Mesenchymal stem cell (in vitro differentiated cells and primary cell): Measurements from ENCODE around the gene CALM1.

Experiments used
- DNase-seq: peaks from one replicate; pipeline ENCODE4 v3.0.0-alpha.2; 2013
- H2AFZ ChIP-seq: one replicate; pipeline ENCODE4 v1.6.1; 2013; ENCODE audit warnings: low read depth, mild to moderate bottlenecking, control low read depth, inconsistent platforms, low read length, moderate library complexity
- H2AK5ac ChIP-seq: 2 replicates; pipeline ENCODE4 v1.6.1; 2013; ENCODE audit warnings: low read length, moderate library complexity, mild to moderate bottlenecking, inconsistent platforms; ENCODE audit not compliant: severe bottlenecking
- H2BK120ac ChIP-seq: one replicate; pipeline ENCODE4 v1.6.1; 2013; ENCODE audit warnings: low read depth, mild to moderate bottlenecking, inconsistent platforms, low read length, moderate library complexity
- H2BK12ac ChIP-seq, 2 experiments: one replicate each; pipeline ENCODE4 v1.6.1; 2013; ENCODE audit warnings: inconsistent platforms in 2 of 2, low read length in 2 of 2, mild to moderate bottlenecking in 2 of 2, moderate library complexity in 2 of 2, control low read depth in 1 of 2
- H2BK15ac ChIP-seq: one replicate; pipeline ENCODE4 v1.6.1; 2013; ENCODE audit warnings: mild to moderate bottlenecking, low read depth, inconsistent platforms; ENCODE audit not compliant: poor library complexity, severe bottlenecking
- H2BK5ac ChIP-seq: 2 replicates; pipeline ENCODE4 v1.6.1; 2013; ENCODE audit warnings: low read depth, mild to moderate bottlenecking, low read length, control low read depth, inconsistent platforms; ENCODE audit not compliant: poor library complexity, severe bottlenecking
- H3K14ac ChIP-seq, 2 experiments: one replicate each; pipeline ENCODE4 v1.6.1; 2013; ENCODE audit warnings: inconsistent platforms in 2 of 2, low read length in 2 of 2, control low read depth in 1 of 2, mild to moderate bottlenecking in 1 of 2, moderate library complexity in 1 of 2
- H3K18ac ChIP-seq, 2 experiments: one replicate each; pipeline ENCODE4 v1.6.1; 2013; ENCODE audit warnings: inconsistent platforms in 2 of 2, low read length in 2 of 2, control low read depth in 1 of 2, low read depth in 1 of 2, mild to moderate bottlenecking in 1 of 2
- H3K23ac ChIP-seq, 2 experiments: one replicate each; pipeline ENCODE4 v1.6.1; 2013; ENCODE audit warnings: inconsistent platforms in 2 of 2, low read length in 2 of 2, mild to moderate bottlenecking in 2 of 2, moderate library complexity in 2 of 2, control low read depth in 1 of 2
- H3K27ac ChIP-seq: 2 replicates; pipeline ENCODE4 v1.5.1; 2013; ENCODE audit warnings: mild to moderate bottlenecking, moderate library complexity, low read length, control low read depth, inconsistent platforms; ENCODE audit not compliant: poor library complexity, severe bottlenecking
- H3K27me3 ChIP-seq, 2 experiments: 2 replicates each; pipeline versions ENCODE4 v1.6.1 to v1.7.0; 2013; ENCODE audit warnings: low read length in 2 of 2, mild to moderate bottlenecking in 2 of 2, moderate library complexity in 2 of 2, control low read depth in 1 of 2, inconsistent platforms in 1 of 2; ENCODE audit not compliant: control insufficient read depth in 1 of 2, insufficient read depth in 1 of 2
- H3K36me3 ChIP-seq, 2 experiments: 2 replicates each; pipeline versions ENCODE4 v1.6.1 to v1.7.0; 2013; ENCODE audit warnings: low read length in 2 of 2, control low read depth in 1 of 2, inconsistent platforms in 1 of 2, low read depth in 1 of 2, mild to moderate bottlenecking in 1 of 2; ENCODE audit not compliant: insufficient read depth in 2 of 2, control insufficient read depth in 1 of 2
- H3K4ac ChIP-seq, 2 experiments: one replicate each; pipeline ENCODE4 v1.6.1; 2013; ENCODE audit warnings: inconsistent platforms in 2 of 2, low read length in 2 of 2, mild to moderate bottlenecking in 2 of 2, moderate library complexity in 2 of 2, control low read depth in 1 of 2, low read depth in 1 of 2
- H3K4me1 ChIP-seq: 2 replicates; pipeline ENCODE4 v1.6.1; 2013; ENCODE audit warnings: low read depth, low read length, control low read depth; ENCODE audit not compliant: control insufficient read depth, insufficient read depth
- H3K4me2 ChIP-seq: 2 replicates; pipeline ENCODE4 v1.6.1; 2013; ENCODE audit warnings: low read length, mild to moderate bottlenecking, inconsistent platforms; ENCODE audit not compliant: poor library complexity, severe bottlenecking
- H3K4me3 ChIP-seq, 2 experiments: 2 replicates each; pipeline versions ENCODE4 v1.5.1 to v1.7.0; 2013; ENCODE audit warnings: low read length in 2 of 2, mild to moderate bottlenecking in 2 of 2, control low read depth in 1 of 2, low read depth in 1 of 2; ENCODE audit not compliant: insufficient read depth in 1 of 2
- H3K79me1 ChIP-seq: replicated peaks from 2 replicates; pipeline ENCODE4 v1.6.1; 2013; ENCODE audit warnings: mild to moderate bottlenecking, control low read depth, low read length, inconsistent platforms; ENCODE audit not compliant: poor library complexity, severe bottlenecking
- H3K9ac ChIP-seq: 2 replicates; pipeline ENCODE4 v1.7.0; 2013; ENCODE audit warnings: mild to moderate bottlenecking, low read length, moderate library complexity
- H3K9me3 ChIP-seq: 2 replicates; pipeline ENCODE4 v1.7.0; 2013; ENCODE audit warnings: mild to moderate bottlenecking, low read length; ENCODE audit not compliant: control insufficient read depth
- H4K8ac ChIP-seq: one replicate; pipeline ENCODE4 v1.6.1; 2013; ENCODE audit warnings: inconsistent platforms, mild to moderate bottlenecking, low read length, moderate library complexity
- H4K91ac ChIP-seq: one replicate; pipeline ENCODE4 v1.6.1; 2013; ENCODE audit warnings: mild to moderate bottlenecking, low read length, inconsistent platforms
- WGBS: methylation state at CpG from one replicate; pipeline ENCODE4 v1.1.7; 2013; ENCODE audit warnings: mixed read lengths; 5-methylcytosine and 5-hydroxymethylcytosine counted together

CALM1 gene

GRCh38 chr14:90423166-90423565 lies 26.3 kb downstream of the CALM1 start:
- 90% methylated on average over 12 of the region's 13 CpGs for WGBS
- Histone ChIP-seq H3K14ac (no peak overlapping the region), H2BK5ac (no peak overlapping the region), H2BK12ac (no peak overlapping the region), H4K8ac (no peak overlapping the region), H3K9ac (no peak overlapping the region), H3K36me3 (no peaks in the 10 kb centered on the region), H3K18ac (no peak overlapping the region), H2AFZ (no peak overlapping the region), H3K79me1 (no peaks in the 10 kb centered on the region), H3K4me3 (no peak overlapping the region), H3K27me3 (peaks cover 0 to 7% of the 10 kb centered on the region in 2 experiments), H2AK5ac (no peak overlapping the region), H3K4me2 (no peak overlapping the region), H2BK15ac (no peak overlapping the region), H3K4ac (no peak overlapping the region), H3K23ac (no peak overlapping the region), H3K4me1 (peaks cover 5% of the 10 kb centered on the region), H3K9me3 (no peaks in the 10 kb centered on the region), H4K91ac (no peak overlapping the region), H2BK120ac (no peak overlapping the region), H3K27ac (no peak overlapping the region)
- no peak for DNase-seq

GRCh38 chr14:90424075-90424474 lies 27.2 kb downstream of the CALM1 start:
- no peak overlapping the region for H4K8ac ChIP-seq
- H3K23ac ChIP-seq: no peak overlapping the region
- H3K4me2 ChIP-seq: no peak overlapping the region
- peaks cover 0 to 11% of the 10 kb centered on the region in 2 experiments for H3K27me3 ChIP-seq
- no peak overlapping the region for H2BK5ac ChIP-seq
- DNase-seq: no peak
- no peak overlapping the region for H2AK5ac ChIP-seq
- H3K9me3 ChIP-seq: no peaks in the 10 kb centered on the region
- no peak overlapping the region for H2AFZ ChIP-seq
- H3K4me3 ChIP-seq: no peak overlapping the region
- no peak overlapping the region for H3K14ac ChIP-seq
- no peak overlapping the region for H2BK120ac ChIP-seq
- no peak overlapping the region for H4K91ac ChIP-seq
- no peak overlapping the region for H2BK15ac ChIP-seq
- H2BK12ac ChIP-seq: no peak overlapping the region
- H3K36me3 ChIP-seq: no peaks in the 10 kb centered on the region
- 91% methylated on average over 6 of the region's 6 CpGs for WGBS
- H3K18ac ChIP-seq: no peak overlapping the region
- H3K4me1 ChIP-seq: peaks cover 3% of the 10 kb centered on the region
- no peaks in the 10 kb centered on the region for H3K79me1 ChIP-seq
- no peak overlapping the region for H3K27ac ChIP-seq
- H3K4ac ChIP-seq: no peak overlapping the region
- H3K9ac ChIP-seq: no peak overlapping the region

- H3K27me3 ChIP-seq: peaks cover 0 to 17% of the 10 kb centered on the region in 2 experiments
- no peak overlapping the region for H3K23ac ChIP-seq
- no peak overlapping the region for H2BK120ac ChIP-seq
- no peak overlapping the region for H3K4me3 ChIP-seq
- 84% methylated on average over 16 of the region's 17 CpGs for WGBS
- no peak overlapping the region for H4K91ac ChIP-seq
- no peaks in the 10 kb centered on the region for H3K36me3 ChIP-seq
- peaks cover 2% of the 10 kb centered on the region for H3K4me1 ChIP-seq
- H3K9ac ChIP-seq: no peak overlapping the region
- H3K27ac ChIP-seq: no peak overlapping the region
- no peaks in the 10 kb centered on the region for H3K9me3 ChIP-seq
- no peak overlapping the region for H2BK5ac ChIP-seq
- no peak overlapping the region for H2AFZ ChIP-seq
- no peaks in the 10 kb centered on the region for H3K79me1 ChIP-seq
- H3K4ac ChIP-seq: no peak overlapping the region
- no peak overlapping the region for H3K18ac ChIP-seq
- H2BK12ac ChIP-seq: no peak overlapping the region
- no peak overlapping the region for H4K8ac ChIP-seq
- no peak overlapping the region for H2AK5ac ChIP-seq
- H3K4me2 ChIP-seq: no peak overlapping the region
- DNase-seq: no peak
- no peak overlapping the region for H3K14ac ChIP-seq
- H2BK15ac ChIP-seq: no peak overlapping the region
These were observed 28.0 kb downstream of the CALM1 start for GRCh38 chr14:90424686-90425372.

DNA sequence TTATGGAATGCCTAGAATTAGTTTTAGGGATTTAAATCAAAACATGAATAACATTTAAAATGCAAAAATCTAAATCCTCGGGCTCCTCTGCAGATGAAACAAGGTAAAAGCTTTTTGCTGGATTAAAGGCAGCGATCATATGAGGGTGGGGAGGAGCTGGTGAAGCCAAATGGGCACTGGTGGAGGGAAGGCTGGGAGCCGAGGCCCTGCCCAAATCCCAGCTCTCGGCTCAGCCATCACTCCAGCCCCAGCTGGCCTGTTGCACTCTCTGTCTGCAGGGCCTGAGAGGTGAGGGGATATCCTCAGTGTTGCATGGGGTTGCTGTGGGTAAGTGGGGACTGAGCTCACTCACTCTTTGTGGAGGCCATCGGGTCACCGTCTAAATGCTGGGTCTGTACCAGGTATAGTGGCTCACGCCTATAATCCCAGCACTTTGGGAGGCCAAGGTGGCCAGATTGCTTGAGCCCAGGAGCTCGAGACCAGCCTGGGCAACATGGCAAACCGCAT lies 28.6 kb downstream of the CALM1 start:
- no peak overlapping the region for H3K14ac ChIP-seq
- no peak for DNase-seq
- WGBS: 82% methylated on average over 9 of the region's 9 CpGs
- no peak overlapping the region for H2AK5ac ChIP-seq
- no peak overlapping the region for H3K4me2 ChIP-seq
- no peak overlapping the region for H2BK12ac ChIP-seq
- H3K9ac ChIP-seq: no peak overlapping the region
- no peak overlapping the region for H2BK15ac ChIP-seq
- no peak overlapping the region for H3K18ac ChIP-seq
- no peak overlapping the region for H3K4me3 ChIP-seq
- no peak overlapping the region for H2BK120ac ChIP-seq
- no peak overlapping the region for H3K23ac ChIP-seq
- H3K27me3 ChIP-seq: peaks cover 0 to 21% of the 10 kb centered on the region in 2 experiments
- no peaks in the 10 kb centered on the region for H3K9me3 ChIP-seq
- no peak overlapping the region for H4K8ac ChIP-seq
- no peak overlapping the region for H2BK5ac ChIP-seq
- H3K4ac ChIP-seq: no peak overlapping the region
- H2AFZ ChIP-seq: no peak overlapping the region
- H4K91ac ChIP-seq: no peak overlapping the region
- H3K4me1 ChIP-seq: peaks cover 2% of the 10 kb centered on the region
- H3K27ac ChIP-seq: no peak overlapping the region
- H3K36me3 ChIP-seq: no peaks in the 10 kb centered on the region
- no peaks in the 10 kb centered on the region for H3K79me1 ChIP-seq
